H1 (cell line): ENCODE measurements around the gene MEIOSIN. TPM values are rescaled to one million over a fixed set of nuclear protein-coding genes. Genes with fewer than 3 reads are reported as not detected.

ENCODE experiments used
- CTCF ChIA-PET: fragments of 300-600 bp; sonication (Branson Sonifier 250); formaldehyde crosslinking; loops from one replicate; lab custom pipeline; 2021; ENCODE audit not compliant: partially characterized antibody; lab: Charles Lee
- POLR2A ChIA-PET: fragments of 300-600 bp; sonication (Branson Sonifier 250); formaldehyde crosslinking; loops from one replicate; lab custom pipeline; 2021; ENCODE audit warnings: inconsistent platforms; ENCODE audit not compliant: partially characterized antibody; lab: Charles Lee
- DNase-seq, 2 experiments: peaks; one replicate each; pipeline versions ENCODE4 v3.0.0 to v3.0.0-alpha.2; 2010 to 2022; ENCODE audit warnings: low spot score in 2 of 2, low read depth in 1 of 2, mixed read lengths in 1 of 2
- FAIRE-seq: peaks from 2 replicates; lab custom pipeline; 2011; peaks lifted over from hg19 to GRCh38; lab: Jason Lieb, UNC
- H2AFZ ChIP-seq: 2 replicates; pipeline ENCODE4 v1.8.1; 2012; ENCODE audit warnings: low read length, inconsistent platforms
- H2AK5ac ChIP-seq: 2 replicates; pipeline ENCODE4 v1.6.1; 2013; ENCODE audit warnings: low read depth, low read length
- H2BK120ac ChIP-seq: replicated peaks from 2 replicates; pipeline ENCODE3; 2013; ENCODE audit warnings: low read depth, low read length, inconsistent platforms
- H2BK12ac ChIP-seq: 2 replicates; pipeline ENCODE4 v1.6.1; 2013; ENCODE audit warnings: low read depth, low read length
- H2BK15ac ChIP-seq: 2 replicates; pipeline ENCODE4 v1.6.1; 2013; ENCODE audit warnings: low read length
- H2BK20ac ChIP-seq: 2 replicates; pipeline ENCODE4 v1.6.1; 2013; ENCODE audit warnings: low read length
- H2BK5ac ChIP-seq: 2 replicates; pipeline ENCODE4 v1.6.1; 2013; ENCODE audit warnings: low read depth, low read length
- H3K14ac ChIP-seq: 2 replicates; pipeline ENCODE4 v1.6.1; 2013; ENCODE audit warnings: inconsistent platforms; ENCODE audit not compliant: insufficient read length
- H3K18ac ChIP-seq: 2 replicates; pipeline ENCODE4 v1.6.1; 2013; ENCODE audit warnings: low read length; ENCODE audit errors: extremely low read depth
- H3K23ac ChIP-seq: 2 replicates; pipeline ENCODE4 v1.6.1; 2013; ENCODE audit warnings: inconsistent platforms; ENCODE audit not compliant: insufficient read length
- H3K23me2 ChIP-seq: 2 replicates; pipeline ENCODE4 v1.6.1; 2013; ENCODE audit warnings: low read depth, low read length
- H3K27ac ChIP-seq: 2 replicates; pipeline ENCODE4 v1.6.1; 2011; ENCODE audit warnings: low read depth, low read length, inconsistent platforms
- H3K27me3 ChIP-seq, 4 experiments: replicated peaks in 1 of 4; 1 replicate in 1 of 4; 2 replicates in 3 of 4; pipeline versions ENCODE4 v1.6.1 to v1.8.1; 2011 to 2013; ENCODE audit warnings: low read length in 3 of 4, mild to moderate bottlenecking in 3 of 4, inconsistent platforms in 2 of 4, mixed read lengths in 2 of 4, moderate library complexity in 1 of 4; ENCODE audit not compliant: control insufficient read depth in 3 of 4, insufficient read depth in 3 of 4; ENCODE audit errors: extremely low read depth in 1 of 4
- H3K36me3 ChIP-seq, 4 experiments: 2 replicates each; pipeline versions ENCODE4 v1.6.1 to v1.8.1; 2011 to 2013; ENCODE audit warnings: mild to moderate bottlenecking in 4 of 4, low read length in 3 of 4, moderate library complexity in 2 of 4, control low read depth in 1 of 4, inconsistent platforms in 1 of 4; ENCODE audit not compliant: insufficient read depth in 4 of 4, control insufficient read depth in 2 of 4
- H3K4ac ChIP-seq: replicated peaks from 2 replicates; pipeline ENCODE3; 2013; ENCODE audit warnings: low read length, low read depth, mixed read lengths, inconsistent platforms; ENCODE audit not compliant: insufficient read length
- H3K4me1 ChIP-seq, 4 experiments: replicated peaks in 1 of 4; 1 replicate in 1 of 4; 2 replicates in 3 of 4; pipeline versions ENCODE4 v1.6.1 to v1.8.1; 2011 to 2013; ENCODE audit warnings: low read length in 3 of 4, inconsistent platforms in 2 of 4, mixed read lengths in 1 of 4; ENCODE audit not compliant: insufficient read depth in 4 of 4, control insufficient read depth in 3 of 4
- H3K4me2 ChIP-seq, 2 experiments: 2 replicates each; pipeline versions ENCODE4 v1.6.1 to v1.8.1; 2011 to 2013; ENCODE audit warnings: low read depth in 2 of 2, low read length in 2 of 2, control low read depth in 1 of 2, inconsistent platforms in 1 of 2, mild to moderate bottlenecking in 1 of 2; ENCODE audit not compliant: insufficient read depth in 1 of 2
- H3K4me3 ChIP-seq, 4 experiments: fragments of 200-600, 300-600 bp in 1 of 4; sonication (generic), shearing (Covaris generic), sonication (Bioruptor Twin) in 1 of 4; 2 replicates each; pipeline versions ENCODE4 v1.5.1 to v1.8.1; 2011 to 2016; ENCODE audit warnings: low read length in 4 of 4, low read depth in 3 of 4, control low read depth in 2 of 4, inconsistent platforms in 2 of 4, mild to moderate bottlenecking in 2 of 4, mixed read lengths in 1 of 4, moderate library complexity in 1 of 4; ENCODE audit not compliant: insufficient read depth in 2 of 4; ENCODE audit errors: extremely low read depth in 1 of 4
- H3K56ac ChIP-seq: replicated peaks from 2 replicates; pipeline ENCODE3; 2013; ENCODE audit warnings: low read depth, mild to moderate bottlenecking, mixed read lengths, low read length, inconsistent platforms; ENCODE audit not compliant: insufficient read length
- H3K79me1 ChIP-seq: 2 replicates; pipeline ENCODE4 v1.6.1; 2013; ENCODE audit warnings: low read depth, low read length, control low read depth
- H3K79me2 ChIP-seq, 2 experiments: 2 replicates each; pipeline versions ENCODE4 v1.6.1 to v1.8.1; 2012 to 2013; ENCODE audit warnings: low read length in 2 of 2, mild to moderate bottlenecking in 2 of 2, inconsistent platforms in 1 of 2; ENCODE audit not compliant: insufficient read depth in 2 of 2, control insufficient read depth in 1 of 2
- H3K9ac ChIP-seq, 4 experiments: replicated peaks in 1 of 4; 1 replicate in 1 of 4; 2 replicates in 3 of 4; pipeline versions ENCODE4 v1.6.1 to v1.8.1; 2011 to 2013; ENCODE audit warnings: low read depth in 3 of 4, low read length in 3 of 4, control low read depth in 2 of 4, mild to moderate bottlenecking in 2 of 4, moderate library complexity in 2 of 4, inconsistent platforms in 1 of 4; ENCODE audit errors: extremely low read depth in 1 of 4
- H3K9me3 ChIP-seq, 2 experiments: 2 replicates each; pipeline versions ENCODE4 v1.6.1 to v1.8.1; 2012 to 2013; ENCODE audit warnings: mild to moderate bottlenecking in 2 of 2, moderate library complexity in 2 of 2, control low read depth in 1 of 2, inconsistent platforms in 1 of 2, low read depth in 1 of 2, low read length in 1 of 2, mixed read lengths in 1 of 2; ENCODE audit not compliant: insufficient read depth in 2 of 2
- H4K20me1 ChIP-seq, 2 experiments: replicated peaks in 1 of 2; 2 replicates each; pipeline versions ENCODE3 to v1.8.1; 2011 to 2013; ENCODE audit warnings: inconsistent platforms in 2 of 2, low read length in 2 of 2, mild to moderate bottlenecking in 1 of 2; ENCODE audit not compliant: insufficient read depth in 2 of 2, control insufficient read depth in 1 of 2
- H4K5ac ChIP-seq: 2 replicates; pipeline ENCODE4 v1.6.1; 2013; ENCODE audit warnings: low read length, low read depth, mixed read lengths, inconsistent platforms; ENCODE audit not compliant: insufficient read length
- H4K8ac ChIP-seq: 2 replicates; pipeline ENCODE4 v1.8.0; 2013; ENCODE audit warnings: mild to moderate bottlenecking, moderate library complexity, low read length, inconsistent platforms; ENCODE audit not compliant: insufficient read depth; ENCODE audit errors: extremely low read depth
- H4K91ac ChIP-seq: replicated peaks from 2 replicates; pipeline ENCODE3; 2013; ENCODE audit warnings: low read length, mixed read lengths, inconsistent platforms; ENCODE audit not compliant: insufficient read length
- BACH1 ChIP-seq: IDR thresholded peaks from 2 replicates; pipeline ENCODE4 v1.6.1; 2012; ENCODE audit warnings: low read length, improper control_type of control experiment
- BCL11A ChIP-seq, 2 experiments: IDR thresholded peaks; one replicate each; pipeline ENCODE4 v1.6.1; 2011; ENCODE audit warnings: low read depth in 2 of 2, low read length in 2 of 2, mild to moderate bottlenecking in 2 of 2
- CEBPB ChIP-seq: IDR thresholded peaks from 2 replicates; pipeline ENCODE4 v1.6.1; 2012; ENCODE audit warnings: low read depth, low read length
- CTBP2 ChIP-seq: IDR thresholded peaks from 2 replicates; pipeline ENCODE4 v1.7.0; 2011; ENCODE audit warnings: borderline replicate concordance, mild to moderate bottlenecking, moderate library complexity, mixed read lengths, low read length; ENCODE audit not compliant: insufficient read depth, insufficient read length
- JUND ChIP-seq: IDR thresholded peaks from 2 replicates; pipeline ENCODE4 v1.6.1; 2011; ENCODE audit warnings: mild to moderate bottlenecking, improper control_type of control experiment, low read length
- NRF1 ChIP-seq: IDR thresholded peaks from 2 replicates; pipeline ENCODE4 v1.6.1; 2011; ENCODE audit warnings: mild to moderate bottlenecking, low read depth, low read length, improper control_type of control experiment
- SIN3A ChIP-seq, 2 experiments: IDR thresholded peaks in 1 of 2; conservative IDR thresholded peaks in 1 of 2; 2 replicates each; pipeline ENCODE4 v1.6.1; 2011 to 2012; ENCODE audit warnings: low read length in 2 of 2, improper control_type of control experiment in 1 of 2, low read depth in 1 of 2, mild to moderate bottlenecking in 1 of 2
- SIX5 ChIP-seq: IDR thresholded peaks from 2 replicates; pipeline ENCODE4 v1.6.1; 2011; ENCODE audit warnings: mild to moderate bottlenecking, low read depth, low read length
- SP1 ChIP-seq: IDR thresholded peaks from 2 replicates; pipeline ENCODE4 v1.6.1; 2011; ENCODE audit warnings: low read depth, low read length
- TEAD4 ChIP-seq: IDR thresholded peaks from 2 replicates; pipeline ENCODE4 v1.6.1; 2012; ENCODE audit warnings: low read depth, low read length, inconsistent platforms, mixed read lengths
- USF2 ChIP-seq: IDR thresholded peaks from 2 replicates; pipeline ENCODE4 v1.6.1; 2011; ENCODE audit warnings: low read length, improper control_type of control experiment
- WGBS, 2 experiments: shearing (Covaris generic) in 1 of 2; methylation state at CpG; one replicate each; pipeline versions ENCODE4 v1.1.6 to v1.1.7; 2013 to 2015; ENCODE audit warnings: low lambda C conversion rate in 2 of 2, mixed read lengths in 2 of 2, inconsistent platforms in 1 of 2, low coverage in 1 of 2, missing lambda C conversion rate in 1 of 2; ENCODE audit not compliant: insufficient replicate concordance in 2 of 2, insufficient coverage in 1 of 2, insufficient read length in 1 of 2; ENCODE audit errors: extremely low coverage in 1 of 2, missing lambda C conversion rate in 1 of 2; 5-methylcytosine and 5-hydroxymethylcytosine counted together
- polyA plus RNA-seq, 7 experiments: library from polyadenylated mRNA; depleted of rRNA in 3 of 7; stranded (reverse) in 5 of 7; unstranded in 2 of 7; fragments of >200 nt in 5 of 7; fragments of 200-250 nt in 2 of 7; gene quantifications; 1 replicate in 5 of 7; 2 replicates in 1 of 7; 4 replicates in 1 of 7; pipeline versions ENCODE4 v1.2.1 to v1.2.3, GENCODE V29; 2011 to 2013; ENCODE audit warnings: missing spikeins in 2 of 7, mixed read lengths in 2 of 7
- total RNA-seq: library from RNA; stranded (reverse); fragmentation: NEBNext Ultra II Directional; extraction: Animal tissue kit (Norgen Biotek cat#: 25700); gene quantifications from 2 replicates; pipeline ENCODE4 v1.2.1, GENCODE V29; 2021

The MEIOSIN gene
- total and polyA plus RNA-seq, 2 of the 8 experiments (the other 6 are each of a cell fraction or from before 2014, with no cell fraction given): 0.11 TPM; not detected in 1

- DNase-seq: peak in 1 of 2 experiments; percentile 55
- no peak overlapping the region for H3K9ac ChIP-seq
- H3K9me3 ChIP-seq: no peaks in the 10 kb centered on the region
- H3K18ac ChIP-seq: peak overlapping the region; percentile 22; the same call in 1 of the 2 replicates
- WGBS, 2 experiments: 71% methylated on average over 26 of the region's 27 CpGs; no CpG with 5 or more reads in 1 of the 2 experiments
- peaks cover 7 to 37% (median 26%) of the 10 kb centered on the region in 4 experiments for H3K4me1 ChIP-seq
- peaks cover 12% of the 10 kb centered on the region; the same call in 1 of the 2 replicates for H3K23me2 ChIP-seq
- H2BK15ac ChIP-seq: peak overlapping the region; percentile 92; the same call in 1 of the 2 replicates
- ChIA-PET CTCF (interaction anchor here (0.7 to 3.2 kb wide), 6 partner anchors 9 to 115 kb away, joined by 3 to 14 read pairs (median 6); no protein-coding TSS in a partner anchor), POLR2A (interaction anchor here (0.9 to 16.2 kb wide), 6 partner anchors 9 to 46 kb away, joined by 3 to 284 read pairs (median 4); partner anchors contain the start of genes DMWD, FBXO46 and MEIOSIN)
- no peak overlapping the region for H2AK5ac ChIP-seq
- H2BK20ac ChIP-seq: peak overlapping the region; percentile 90; the same call in 1 of the 2 replicates
- no peaks in the 10 kb centered on the region for H3K36me3 ChIP-seq
- H3K14ac ChIP-seq: no peak overlapping the region
- H4K91ac ChIP-seq: peak overlapping the region; percentile 93
- no peaks in the 10 kb centered on the region for H3K79me2 ChIP-seq
- FAIRE-seq: no peak
- H3K56ac ChIP-seq: no peak overlapping the region
- H4K8ac ChIP-seq: peak overlapping the region; percentile 72
- peak overlapping the region in 1 of 2 experiments; percentile 19; a peak in 2 of 4 replicates for H3K4me2 ChIP-seq
- peak overlapping the region; percentile 81; the same call in 1 of the 2 replicates for H2BK5ac ChIP-seq
- peak overlapping the region in 1 of 4 experiments; percentile 36; a peak in 1 of 8 replicates for H3K4me3 ChIP-seq
- H2BK12ac ChIP-seq: peak overlapping the region; percentile 96
- H2BK120ac ChIP-seq: peak overlapping the region; percentile 53
- peak overlapping the region; percentile 15 for H4K5ac ChIP-seq
- H3K23ac ChIP-seq: no peak overlapping the region
- peaks cover 0 to 3% of the 10 kb centered on the region in 2 experiments for H4K20me1 ChIP-seq
- no peak overlapping the region for H2AFZ ChIP-seq
- H3K27ac ChIP-seq: no peak overlapping the region
- no peaks in the 10 kb centered on the region for H3K79me1 ChIP-seq
- peak overlapping the region; percentile 80 for H3K4ac ChIP-seq
- H3K27me3 ChIP-seq: peaks cover 0 to 2% (median 1%) of the 10 kb centered on the region in 4 experiments; a peak in 1 of 7 replicates
- TF ChIP-seq SIN3A (conservative IDR thresholded peaks at IDR 0.05 in 1 of 2, IDR thresholded peaks at IDR 0.05 in 1 of 2; ENCODE audit: low read depth in 1 of 2, low read length in 2 of 2) (no peak), BCL11A (IDR thresholded peaks at IDR 0.05; ENCODE audit: low read depth in 2 of 2, low read length in 2 of 2) (no peak), NRF1 (no peak), TEAD4 (no peak), BACH1 (no peak), SP1 (no peak), CTBP2 (no peak), CEBPB (no peak), SIX5 (no peak), JUND (no peak), USF2 (no peak)
These were observed 30.6 kb downstream of the MEIOSIN start for GRCh38 chr19:45763691-45764294.
